Gastroesophageal sphincter (tissue), 4 donors: ENCODE measurements around the gene ELP2. TPM values are rescaled to one million over a fixed set of nuclear protein-coding genes. Genes with fewer than 3 reads are reported as not detected.

Experiments used
- ATAC-seq: fragments of 150-250 bp; one replicate; pipeline ENCODE4 v1.9.1; 2016; ENCODE audit warnings: mild to moderate bottlenecking, moderate library complexity
- H3K27ac ChIP-seq, 4 donors: fragments of 200-600 bp; sonication (generic) in 3 of 4; 1 replicate in 3 of 4; 2 replicates in 1 of 4; pipeline ENCODE4 v1.5.1; 2016 to 2019
- H3K27me3 ChIP-seq: fragments of 200-600 bp; sonication (generic); one replicate; pipeline ENCODE4 v1.5.1; 2019
- H3K36me3 ChIP-seq, 2 donors: fragments of 200-600 bp; sonication (generic); one replicate each; pipeline ENCODE4 v1.5.1; 2019; ENCODE audit warnings: control low read depth in 1 of 2
- H3K4me1 ChIP-seq, 3 donors: fragments of 200-600 bp; sonication (generic); 1 replicate in 2 of 3; 2 replicates in 1 of 3; pipeline ENCODE4 v1.5.1; 2016 to 2019; ENCODE audit warnings: control low read depth in 2 of 3
- H3K4me3 ChIP-seq, 2 donors: fragments of 200-600 bp; sonication (generic); one replicate each; pipeline ENCODE4 v1.5.1; 2019; ENCODE audit warnings: mild to moderate bottlenecking in 1 of 2, moderate library complexity in 1 of 2
- H3K9me3 ChIP-seq, 3 donors: fragments of 200-600 bp; sonication (generic); one replicate each; pipeline ENCODE4 v1.5.1; 2017 to 2019; ENCODE audit warnings: control low read depth in 2 of 3
- CTCF ChIP-seq, 4 experiments: fragments of 200-600 bp in 2 of 4; fragments of 450-650 bp in 2 of 4; sonication (generic) in 1 of 4; IDR thresholded peaks; one replicate each; pipeline ENCODE4 v1.5.1; 2017 to 2019; ENCODE audit warnings: antibody characterized with exemption in 4 of 4, mild to moderate bottlenecking in 2 of 4, moderate library complexity in 2 of 4
- EP300 ChIP-seq: sonication (generic); formaldehyde crosslinking; IDR thresholded peaks from one replicate; pipeline ENCODE4 v1.6.1; 2017; ENCODE audit warnings: antibody characterized with exemption, mild to moderate bottlenecking
- POLR2A ChIP-seq, 2 donors: fragments of 450-650 bp; IDR thresholded peaks; one replicate each; pipeline ENCODE4 v1.6.1; 2017; ENCODE audit warnings: antibody characterized with exemption in 2 of 2, mild to moderate bottlenecking in 2 of 2, moderate library complexity in 1 of 2
- POLR2AphosphoS5 ChIP-seq: sonication (generic); formaldehyde crosslinking; IDR thresholded peaks from one replicate; pipeline ENCODE4 v1.6.1; 2017; ENCODE audit warnings: antibody characterized with exemption
- WGBS, 2 donors: methylation state at CpG; one replicate each; pipeline ENCODE4 v1.1.5; 2018; ENCODE audit warnings: low coverage in 1 of 2; 5-methylcytosine and 5-hydroxymethylcytosine counted together
- total RNA-seq, 4 donors: library from RNA; depleted of rRNA; stranded (reverse); fragments of >200 nt; gene quantifications; one replicate each; pipeline ENCODE4 v1.1.0, GENCODE V29; 2016

The ELP2 gene
- total RNA-seq, 4 donors from 2014 or later: 35.6 to 74.1 (median 65.1) TPM

- Histone ChIP-seq H3K27me3 (no peaks in the 10 kb centered on the region), H3K36me3 (no peaks in the 10 kb centered on the region), H3K9me3 (no peaks in the 10 kb centered on the region), H3K4me3 (no peak overlapping the region), H3K27ac (peak overlapping the region in 2 of 4 donors; percentile 15 to 44), H3K4me1 (peaks cover 0 to 16% (median 2%) of the 10 kb centered on the region in 3 donors)
- peak; percentile 50 for ATAC-seq
- 32 to 65% methylated on average over 9 to 10 of the region's 13 CpGs for WGBS, 2 donors
- TF ChIP-seq POLR2A (IDR thresholded peaks at IDR 0.05): no peak
- no peak for TF ChIP-seq CTCF (IDR thresholded peaks at IDR 0.05)
- TF ChIP-seq EP300: no peak
- TF ChIP-seq POLR2AphosphoS5: no peak
Observed at GRCh38 chr18:36212301-36213171, 82.8 kb downstream of the ELP2 start.

GRCh38 chr18:36214811-36215210 is 85.1 kb downstream of the ELP2 start:
- TF ChIP-seq POLR2A (IDR thresholded peaks at IDR 0.05): no peak
- no peak for TF ChIP-seq POLR2AphosphoS5
- no peak for TF ChIP-seq EP300
- no peak for TF ChIP-seq CTCF (IDR thresholded peaks at IDR 0.05)
- no peaks in the 10 kb centered on the region for H3K27me3 ChIP-seq
- H3K27ac ChIP-seq: no peak overlapping the region
- H3K4me3 ChIP-seq: no peak overlapping the region
- no peaks in the 10 kb centered on the region for H3K36me3 ChIP-seq
- H3K4me1 ChIP-seq: peaks cover 0 to 16% (median 2%) of the 10 kb centered on the region in 3 donors
- H3K9me3 ChIP-seq: no peaks in the 10 kb centered on the region
- WGBS, 2 donors: 79 to 89% methylated on average over 4 to 8 of the region's 8 CpGs
- ATAC-seq: no peak

- Histone ChIP-seq H3K27ac (no peak overlapping the region), H3K36me3 (no peaks in the 10 kb centered on the region), H3K4me3 (no peak overlapping the region), H3K9me3 (no peaks in the 10 kb centered on the region), H3K4me1 (peaks cover 0 to 16% (median 2%) of the 10 kb centered on the region in 3 donors), H3K27me3 (no peaks in the 10 kb centered on the region)
- 84% methylated on average over 4 of the region's 9 CpGs; no CpG with 5 or more reads in 1 of the 2 donors for WGBS, 2 donors
- no peak for TF ChIP-seq CTCF (IDR thresholded peaks at IDR 0.05)
- TF ChIP-seq POLR2A (IDR thresholded peaks at IDR 0.05): no peak
- TF ChIP-seq EP300: no peak
- TF ChIP-seq POLR2AphosphoS5: no peak
- ATAC-seq: no peak
Observed at GRCh38 chr18:36215577-36215976, 85.9 kb downstream of the ELP2 start.

- 72 to 88% methylated on average over 2 to 3 of the region's 3 CpGs for WGBS, 2 donors
- Histone ChIP-seq H3K27ac (no peak overlapping the region), H3K4me1 (peaks cover 0 to 12% (median 2%) of the 10 kb centered on the region in 3 donors), H3K27me3 (no peaks in the 10 kb centered on the region), H3K4me3 (no peak overlapping the region), H3K36me3 (no peaks in the 10 kb centered on the region), H3K9me3 (no peaks in the 10 kb centered on the region)
- ATAC-seq: no peak
- TF ChIP-seq EP300 (no peak), POLR2A (IDR thresholded peaks at IDR 0.05) (no peak), POLR2AphosphoS5 (no peak), CTCF (IDR thresholded peaks at IDR 0.05) (no peak)
Observed at GRCh38 chr18:36217348-36217747, 87.6 kb downstream of the ELP2 start.

GRCh38 chr18:36229188-36229587 is 99.5 kb downstream of the ELP2 start:
- no peak for ATAC-seq
- no peaks in the 10 kb centered on the region for H3K4me1 ChIP-seq
- H3K27ac ChIP-seq: no peak overlapping the region
- 33 to 40% methylated on average over 1 of the region's 1 CpG for WGBS, 2 donors
- no peak overlapping the region for H3K4me3 ChIP-seq
- H3K9me3 ChIP-seq: peaks cover 0 to 39% (median 0%) of the 10 kb centered on the region in 3 donors
- no peaks in the 10 kb centered on the region for H3K36me3 ChIP-seq
- H3K27me3 ChIP-seq: no peaks in the 10 kb centered on the region
- TF ChIP-seq POLR2A (IDR thresholded peaks at IDR 0.05) (no peak), EP300 (no peak), CTCF (IDR thresholded peaks at IDR 0.05) (no peak), POLR2AphosphoS5 (no peak)
